MG63 (cell line): ENCODE results near the gene CYFIP1. TPM values are rescaled to one million over a fixed set of nuclear protein-coding genes. Genes with fewer than 3 reads are reported as not detected.

Source experiments
- DNase-seq: peaks from one replicate; pipeline ENCODE4 v3.0.0-alpha.2; 2020
- H3K27me3 ChIP-seq: fragments of 250-450 bp; sonication (Bioruptor Pico); 2 replicates; pipeline ENCODE4 v1.5.1; 2020; ENCODE audit warnings: mild to moderate bottlenecking, moderate library complexity
- H3K36me3 ChIP-seq: fragments of 250-450 bp; sonication (Bioruptor Pico); 2 replicates; pipeline ENCODE4 v1.5.1; 2020; ENCODE audit warnings: mild to moderate bottlenecking, moderate library complexity
- H3K4me3 ChIP-seq: fragments of 250-450 bp; sonication (Bioruptor Pico); 2 replicates; pipeline ENCODE4 v1.5.1; 2020; ENCODE audit warnings: mild to moderate bottlenecking, moderate library complexity
- H3K9me3 ChIP-seq: fragments of 250-450 bp; sonication (Bioruptor Pico); 2 replicates; pipeline ENCODE4 v1.5.1; 2020; ENCODE audit warnings: mild to moderate bottlenecking, moderate library complexity
- total RNA-seq: library from RNA; depleted of rRNA; stranded (reverse); fragments of >200 nt; shearing (Covaris generic); gene quantifications from 2 replicates; pipeline ENCODE4 v1.2.3, GENCODE V29; 2014; ENCODE audit warnings: low replicate concordance

Gene CYFIP1
- total RNA-seq, 1 experiment from 2014 or later, result 71.9 TPM

- DNase-seq, result no peak
- H3K9me3 ChIP-seq, result no peaks in the 10 kb centered on the region
Measured at GRCh38 chr15:22956257-22956977, 23.8 kb downstream of the CYFIP1 start.

DNA sequence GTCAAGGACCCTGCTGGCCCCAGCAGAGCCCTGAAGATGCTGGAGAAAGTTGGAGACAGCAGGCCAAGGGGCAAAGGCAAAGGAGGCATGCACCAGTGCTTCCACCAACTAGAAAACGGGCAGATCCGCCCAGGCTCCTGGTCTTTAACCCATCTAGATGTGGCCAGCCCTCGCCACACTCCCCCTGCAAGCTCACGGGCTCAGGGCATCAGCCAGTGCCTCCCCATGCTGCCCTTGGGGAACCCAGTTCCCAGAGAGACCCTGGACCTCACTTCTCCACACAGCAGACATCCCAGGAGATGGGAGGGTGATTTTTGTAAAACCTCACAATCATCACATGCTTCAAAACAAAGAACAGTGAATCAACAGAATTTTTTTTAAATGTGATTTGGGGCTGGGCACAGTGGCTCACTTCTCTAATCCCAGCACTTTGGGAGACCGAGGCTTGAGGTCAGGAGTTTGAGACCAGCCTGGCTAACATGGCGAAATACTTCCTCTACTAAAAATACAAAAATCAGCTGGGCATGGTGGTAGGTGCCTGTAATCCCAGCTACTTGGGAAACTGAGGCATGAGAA, 24.5 kb downstream of the CYFIP1 start:
- H3K4me3 ChIP-seq, result no peak overlapping the region
- H3K27me3 ChIP-seq, result no peaks in the 10 kb centered on the region
- H3K36me3 ChIP-seq, result no peaks in the 10 kb centered on the region
- no peak for DNase-seq
- H3K9me3 ChIP-seq, result no peaks in the 10 kb centered on the region

More at GRCh38 chr15:22956257-22956977, 23.8 kb downstream of the CYFIP1 start:
- no peak overlapping the region for H3K4me3 ChIP-seq
- no peaks in the 10 kb centered on the region for H3K27me3 ChIP-seq
- no peaks in the 10 kb centered on the region for H3K36me3 ChIP-seq

- H3K9me3 ChIP-seq, result no peaks in the 10 kb centered on the region
- H3K27me3 ChIP-seq, result no peaks in the 10 kb centered on the region
- DNase-seq, result no peak
- H3K4me3 ChIP-seq, result no peak overlapping the region
- no peaks in the 10 kb centered on the region for H3K36me3 ChIP-seq
Measured at GRCh38 chr15:22954798-22955543, 25.2 kb downstream of the CYFIP1 start.

DNA sequence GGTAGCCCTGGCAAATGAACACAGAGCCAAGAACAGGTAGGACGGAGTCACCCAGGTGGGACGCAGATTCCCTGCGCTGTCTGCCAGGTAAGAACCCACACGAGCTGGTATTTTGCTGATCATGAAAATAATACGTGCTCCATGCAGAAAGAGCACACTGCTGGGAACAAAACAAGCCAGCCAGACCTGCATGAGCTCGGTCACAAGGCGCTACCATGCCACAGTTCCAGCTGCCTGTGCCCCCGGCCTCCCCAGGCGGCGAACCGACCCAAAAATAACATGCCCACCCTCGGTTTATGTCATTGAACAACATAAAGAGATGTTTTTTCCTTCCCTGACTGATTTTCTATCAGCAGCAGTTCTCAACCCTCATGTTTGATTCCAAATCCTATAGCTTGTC, 25.8 kb downstream of the CYFIP1 start:
- no peaks in the 10 kb centered on the region for H3K27me3 ChIP-seq
- H3K36me3 ChIP-seq, result no peaks in the 10 kb centered on the region
- no peaks in the 10 kb centered on the region for H3K9me3 ChIP-seq
- H3K4me3 ChIP-seq, result no peak overlapping the region
- DNase-seq, result no peak

- no peak for DNase-seq
- Histone ChIP-seq H3K36me3 (no peaks in the 10 kb centered on the region), H3K27me3 (no peaks in the 10 kb centered on the region), H3K4me3 (no peak overlapping the region), H3K9me3 (no peaks in the 10 kb centered on the region)
Measured at GRCh38 chr15:22952796-22953579, 27.2 kb downstream of the CYFIP1 start.

DNA sequence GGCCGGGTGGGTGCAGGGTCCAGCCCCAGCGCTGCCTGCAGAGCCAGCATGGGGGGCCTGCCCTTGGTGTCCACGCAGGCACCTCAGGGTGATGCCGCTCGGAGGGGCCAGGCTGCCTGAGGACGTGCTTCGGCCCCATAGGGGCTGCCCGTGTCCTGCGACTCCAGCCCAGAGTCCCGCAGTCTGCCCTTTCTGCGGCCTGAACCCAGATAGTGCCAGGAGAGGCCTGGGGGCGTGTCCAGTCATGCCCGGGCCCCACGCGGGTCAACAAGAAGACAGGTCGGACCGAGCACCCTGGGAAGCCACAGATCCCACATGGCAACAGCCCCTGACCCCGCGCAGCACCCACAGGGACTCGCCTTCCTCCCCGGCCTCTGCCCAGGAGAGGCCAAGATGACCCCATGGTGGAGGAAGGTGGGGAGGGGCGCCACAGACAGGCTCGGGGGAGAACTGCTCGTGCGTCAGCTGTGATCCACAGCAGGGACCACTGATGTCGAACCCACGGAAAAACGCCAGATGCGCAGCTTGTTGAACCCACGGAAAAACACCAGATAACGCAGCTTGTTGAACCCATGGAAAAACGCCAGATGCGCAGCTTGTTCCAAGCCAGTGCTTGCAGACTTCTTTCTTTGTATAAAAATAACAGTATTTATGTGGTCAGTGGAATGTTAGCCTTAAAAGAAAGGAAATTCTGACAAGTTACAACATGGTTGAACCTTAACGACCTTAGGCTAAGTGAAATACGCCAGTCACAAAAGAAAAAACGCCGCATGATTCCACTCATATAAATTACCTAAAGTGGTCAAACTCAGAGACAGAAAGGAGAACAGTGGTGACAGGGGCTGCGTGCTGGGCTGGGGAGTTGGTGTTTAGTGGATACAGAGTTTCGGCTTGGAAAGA, 28.5 kb downstream of the CYFIP1 start:
- Histone ChIP-seq H3K9me3 (no peaks in the 10 kb centered on the region), H3K36me3 (no peaks in the 10 kb centered on the region), H3K4me3 (no peak overlapping the region), H3K27me3 (no peaks in the 10 kb centered on the region)
- DNase-seq, result no peak

- Histone ChIP-seq H3K4me3 (no peak overlapping the region), H3K9me3 (no peaks in the 10 kb centered on the region), H3K27me3 (no peaks in the 10 kb centered on the region), H3K36me3 (no peaks in the 10 kb centered on the region)
- DNase-seq, result no peak
Measured at GRCh38 chr15:22951031-22951380, 29.2 kb downstream of the CYFIP1 start.

GRCh38 chr15:22950256-22950990, 29.7 kb downstream of the CYFIP1 start:
- Histone ChIP-seq H3K27me3 (no peaks in the 10 kb centered on the region), H3K36me3 (no peaks in the 10 kb centered on the region), H3K4me3 (no peak overlapping the region), H3K9me3 (no peaks in the 10 kb centered on the region)
- DNase-seq, result no peak

DNA sequence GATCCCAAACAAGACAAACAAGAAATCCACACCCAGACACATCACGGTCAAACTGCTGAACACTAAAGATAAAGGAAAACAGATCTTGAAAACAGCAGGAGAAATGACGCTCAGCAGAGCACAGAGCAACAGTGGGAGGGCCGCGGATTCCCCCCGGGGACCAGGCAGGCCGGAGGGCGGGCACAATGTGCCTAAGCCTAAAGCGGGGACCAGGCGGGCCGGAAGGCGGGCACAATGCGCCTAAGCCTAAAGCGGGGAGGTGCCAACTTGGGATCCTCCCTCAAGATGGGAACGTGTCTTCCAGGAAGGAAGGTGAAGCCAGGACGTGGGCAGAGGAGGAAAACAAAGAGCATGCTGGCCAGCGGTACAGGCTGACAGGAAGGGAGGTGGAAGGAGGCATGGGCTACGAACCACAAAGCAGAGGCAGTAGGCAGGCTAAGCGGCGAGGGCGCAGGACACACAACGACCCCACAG, 31.1 kb downstream of the CYFIP1 start:
- Histone ChIP-seq H3K36me3 (peaks cover 4% of the 10 kb centered on the region), H3K4me3 (no peak overlapping the region), H3K27me3 (no peaks in the 10 kb centered on the region), H3K9me3 (no peaks in the 10 kb centered on the region)
- no peak for DNase-seq

- no peak for DNase-seq
Measured at GRCh38 chr15:22948056-22948455, 32.1 kb downstream of the CYFIP1 start.

GRCh38 chr15:22947101-22948000, 32.8 kb downstream of the CYFIP1 start:
- no peak for DNase-seq
- Histone ChIP-seq H3K27me3 (no peaks in the 10 kb centered on the region), H3K9me3 (no peaks in the 10 kb centered on the region), H3K36me3 (peaks cover 4% of the 10 kb centered on the region), H3K4me3 (no peak overlapping the region)

More at GRCh38 chr15:22948056-22948455, 32.1 kb downstream of the CYFIP1 start:
- Histone ChIP-seq H3K27me3 (no peaks in the 10 kb centered on the region), H3K4me3 (no peak overlapping the region), H3K9me3 (no peaks in the 10 kb centered on the region), H3K36me3 (peaks cover 4% of the 10 kb centered on the region)

- Histone ChIP-seq H3K36me3 (peaks cover 7% of the 10 kb centered on the region), H3K9me3 (no peaks in the 10 kb centered on the region), H3K27me3 (no peaks in the 10 kb centered on the region), H3K4me3 (no peak overlapping the region)
- DNase-seq, result no peak
Measured at GRCh38 chr15:22945071-22945470, 35.1 kb downstream of the CYFIP1 start.

- H3K4me3 ChIP-seq, result no peak overlapping the region
- no peaks in the 10 kb centered on the region for H3K9me3 ChIP-seq
- peaks cover 7% of the 10 kb centered on the region for H3K36me3 ChIP-seq
- DNase-seq, result no peak
- H3K27me3 ChIP-seq, result no peaks in the 10 kb centered on the region
Measured at GRCh38 chr15:22944651-22945050, 35.5 kb downstream of the CYFIP1 start.

DNA sequence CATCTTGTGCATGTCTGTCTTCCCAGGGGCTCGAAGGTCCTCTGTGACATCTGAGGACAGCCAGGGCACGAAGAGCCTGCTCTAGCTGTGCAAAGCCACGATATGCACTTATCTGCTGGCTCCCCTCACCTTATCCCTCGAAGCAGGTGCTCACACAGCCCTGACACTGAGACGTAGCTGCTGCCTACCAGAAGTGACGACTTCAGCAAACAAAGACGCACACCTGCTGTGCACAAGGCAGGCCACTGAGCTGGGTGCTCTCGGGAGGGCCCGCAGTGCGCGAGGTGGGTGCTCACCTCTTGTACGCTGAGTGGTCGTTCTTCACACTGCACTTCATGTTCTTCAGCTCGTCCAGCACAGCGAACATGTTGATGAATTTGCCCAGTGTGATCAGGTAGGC, 37.3 kb downstream of the CYFIP1 start:
- no peak overlapping the region for H3K4me3 ChIP-seq
- H3K9me3 ChIP-seq, result no peaks in the 10 kb centered on the region
- DNase-seq, result no peak
- H3K27me3 ChIP-seq, result no peaks in the 10 kb centered on the region
- peaks cover 7% of the 10 kb centered on the region for H3K36me3 ChIP-seq
